GM12864 (cell line): ENCODE measurements around the gene KCNK2.

Source experiments
- DNase-seq: peaks from one replicate; pipeline ENCODE4 v3.0.0-alpha.2; 2011; ENCODE audit warnings: low read depth
- H3K4me3 ChIP-seq: 2 replicates; pipeline ENCODE4 v1.5.1; 2011; ENCODE audit warnings: mild to moderate bottlenecking, low read depth, low read length, control low read depth
- TF ChIP-seq, protein P1 (sequence below): IDR thresholded peaks from 2 replicates; pipeline ENCODE4 v1.5.1; 2011; ENCODE audit warnings: low read depth, mild to moderate bottlenecking, moderate library complexity, low read length, control low read depth, inconsistent platforms; ENCODE audit errors: missing control alignments

Gene KCNK2

DNA sequence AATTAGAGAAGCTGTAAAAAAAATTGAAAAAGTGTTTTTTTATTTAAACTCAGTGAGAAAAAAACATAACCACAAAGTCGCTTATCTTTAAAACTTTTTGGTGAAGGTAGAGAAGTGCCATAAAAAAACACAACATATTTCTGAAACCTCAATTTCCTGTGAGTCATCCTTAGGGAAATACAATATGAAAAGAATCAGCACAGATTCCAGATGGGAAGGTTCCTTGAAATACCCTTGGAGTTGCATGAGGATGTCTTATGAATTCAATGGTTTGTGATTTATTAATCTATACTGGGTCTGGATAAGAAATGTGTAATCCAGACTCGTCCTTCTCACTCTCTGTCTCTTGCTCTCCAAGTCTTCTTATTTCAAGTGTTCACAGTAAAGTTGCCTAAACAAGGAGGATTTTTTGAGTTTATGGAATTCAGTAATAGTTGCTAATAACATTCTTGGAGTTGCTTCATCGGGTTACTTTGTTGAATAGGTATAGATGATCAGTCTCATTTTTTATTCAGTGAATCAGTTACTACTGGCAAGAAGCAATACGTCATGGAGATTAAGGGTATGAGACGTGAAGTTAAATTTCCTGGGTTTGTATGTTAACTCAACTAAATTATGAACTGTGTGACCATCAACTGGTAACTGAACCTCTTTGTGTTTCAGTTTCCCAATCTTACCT, 191.4 kb downstream of the KCNK2 start:
- TF ChIP-seq, protein P1, sequence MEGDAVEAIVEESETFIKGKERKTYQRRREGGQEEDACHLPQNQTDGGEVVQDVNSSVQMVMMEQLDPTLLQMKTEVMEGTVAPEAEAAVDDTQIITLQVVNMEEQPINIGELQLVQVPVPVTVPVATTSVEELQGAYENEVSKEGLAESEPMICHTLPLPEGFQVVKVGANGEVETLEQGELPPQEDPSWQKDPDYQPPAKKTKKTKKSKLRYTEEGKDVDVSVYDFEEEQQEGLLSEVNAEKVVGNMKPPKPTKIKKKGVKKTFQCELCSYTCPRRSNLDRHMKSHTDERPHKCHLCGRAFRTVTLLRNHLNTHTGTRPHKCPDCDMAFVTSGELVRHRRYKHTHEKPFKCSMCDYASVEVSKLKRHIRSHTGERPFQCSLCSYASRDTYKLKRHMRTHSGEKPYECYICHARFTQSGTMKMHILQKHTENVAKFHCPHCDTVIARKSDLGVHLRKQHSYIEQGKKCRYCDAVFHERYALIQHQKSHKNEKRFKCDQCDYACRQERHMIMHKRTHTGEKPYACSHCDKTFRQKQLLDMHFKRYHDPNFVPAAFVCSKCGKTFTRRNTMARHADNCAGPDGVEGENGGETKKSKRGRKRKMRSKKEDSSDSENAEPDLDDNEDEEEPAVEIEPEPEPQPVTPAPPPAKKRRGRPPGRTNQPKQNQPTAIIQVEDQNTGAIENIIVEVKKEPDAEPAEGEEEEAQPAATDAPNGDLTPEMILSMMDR = no peak
- no peak for DNase-seq
- H3K4me3 ChIP-seq = no peak overlapping the region

DNA sequence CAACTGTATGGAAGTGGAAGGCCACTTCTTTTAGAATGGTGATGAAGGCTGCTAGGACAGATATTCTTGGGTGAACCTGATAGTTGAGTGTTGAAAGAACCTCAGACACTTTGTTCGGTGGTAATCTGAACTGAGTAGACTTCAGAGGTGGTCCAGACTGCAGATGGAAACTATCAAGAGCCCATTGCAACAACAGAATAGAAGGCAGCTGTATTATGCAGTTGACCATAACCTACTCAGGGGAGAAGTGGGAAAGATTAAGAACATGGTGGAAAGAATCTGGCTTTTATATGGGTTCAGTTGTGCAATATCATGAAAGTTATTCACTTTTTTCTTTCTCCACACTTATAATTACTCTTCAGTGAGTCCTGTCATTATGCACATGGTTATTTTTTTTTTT, 194.0 kb downstream of the KCNK2 start:
- no peak for DNase-seq
- no peak overlapping the region for H3K4me3 ChIP-seq
- TF ChIP-seq, protein P1 = no peak

DNA sequence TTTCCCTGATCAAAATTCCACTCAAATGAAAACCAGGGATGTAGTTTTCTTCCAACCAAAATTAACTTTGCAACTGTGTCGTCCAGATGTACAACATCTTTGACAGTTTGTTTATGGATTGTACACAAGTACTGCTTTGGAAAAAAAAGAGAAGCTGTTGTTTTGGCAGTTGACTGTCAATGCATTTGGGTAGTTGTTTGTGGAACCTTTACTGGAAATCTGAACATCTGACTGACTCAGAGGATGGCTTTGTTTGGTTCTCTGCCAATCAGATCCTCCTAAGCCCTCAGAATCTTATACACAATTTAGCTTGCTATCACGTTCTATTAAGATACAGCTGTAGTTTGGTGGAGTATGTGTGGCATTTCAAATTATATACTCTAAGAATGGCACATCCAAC, 195.0 kb downstream of the KCNK2 start:
- no peak for DNase-seq
- no peak overlapping the region for H3K4me3 ChIP-seq
- TF ChIP-seq, protein P1 = no peak

DNA sequence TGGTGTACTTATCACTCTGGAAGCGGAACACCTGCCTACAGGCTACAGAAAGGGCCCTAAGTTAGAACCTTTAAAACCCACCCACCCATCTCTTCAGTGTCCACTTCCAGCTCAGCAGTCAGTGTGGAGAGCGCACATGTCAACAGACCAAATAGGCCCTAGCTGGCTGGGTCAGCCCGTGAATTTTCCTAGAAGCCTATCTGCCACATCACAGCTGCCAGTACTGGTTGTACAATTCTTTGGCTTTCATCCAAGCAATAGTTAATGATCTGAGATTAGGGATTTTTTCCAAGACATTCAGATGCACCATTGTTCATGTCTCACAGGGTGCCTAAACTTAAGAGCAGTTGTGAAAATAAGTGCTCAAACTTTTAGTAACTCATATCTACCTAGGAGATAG, 197.1 kb downstream of the KCNK2 start:
- no peak for DNase-seq
- TF ChIP-seq, protein P1 = no peak
- no peak overlapping the region for H3K4me3 ChIP-seq

DNA sequence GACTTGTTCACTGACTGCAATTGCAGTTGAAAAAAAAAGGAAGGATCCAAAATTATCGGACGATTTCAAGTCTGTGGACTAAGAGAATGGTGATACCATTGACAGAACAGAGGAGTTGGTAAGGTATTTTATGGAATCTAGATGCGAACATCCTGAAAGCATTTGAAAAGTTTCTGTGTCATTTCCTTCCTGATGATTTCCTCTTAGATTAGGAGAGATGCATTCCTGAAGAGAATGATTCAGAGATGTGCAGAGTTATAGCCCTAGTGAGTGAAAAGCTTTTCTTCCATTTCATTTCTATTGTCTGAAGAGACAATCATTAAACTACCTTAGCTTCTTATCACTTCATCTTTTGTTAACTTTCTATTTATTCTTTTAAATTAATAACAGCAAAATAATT, 200.0 kb downstream of the KCNK2 start:
- TF ChIP-seq, protein P1 = no peak
- no peak for DNase-seq
- H3K4me3 ChIP-seq = no peak overlapping the region

DNA sequence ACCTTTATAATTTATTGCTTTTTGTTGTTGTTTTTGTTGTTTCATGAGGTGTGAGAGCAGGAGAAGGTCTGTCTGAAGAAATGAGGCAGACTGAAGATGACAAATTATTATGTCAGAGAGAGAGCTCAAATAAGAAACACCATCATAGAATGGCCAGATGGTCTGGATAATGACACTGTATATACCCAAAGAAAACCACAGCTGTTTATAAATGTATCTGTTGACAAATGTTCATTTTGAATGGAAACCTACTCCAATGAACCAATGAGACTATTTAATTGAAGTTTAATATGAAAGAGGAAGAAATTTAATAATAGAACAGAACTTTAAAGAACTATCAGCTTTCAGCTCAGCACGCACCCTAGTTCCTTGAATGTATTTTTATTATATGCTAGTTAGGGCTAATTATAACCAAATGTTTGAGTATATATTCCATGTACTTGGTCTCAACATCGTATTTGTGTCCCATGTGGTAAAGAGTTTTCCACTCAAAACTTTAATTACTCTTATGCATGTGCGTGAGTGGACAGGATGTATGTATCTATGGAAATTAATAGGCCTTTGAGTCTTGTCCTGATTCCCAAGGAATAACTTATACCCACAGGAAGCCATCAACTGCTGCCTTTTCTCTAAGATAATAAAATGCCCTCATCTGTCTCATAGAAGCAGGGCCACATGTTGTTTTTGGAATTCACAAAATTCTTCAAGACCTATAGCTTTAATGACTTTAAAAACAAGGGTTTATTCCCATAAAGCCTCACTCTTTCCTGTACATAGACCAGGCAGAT, 202.7 kb downstream of the KCNK2 start:
- TF ChIP-seq, protein P1 = no peak
- no peak overlapping the region for H3K4me3 ChIP-seq
- no peak for DNase-seq
